IMR-90 (cell line): ENCODE results near the gene L3MBTL4. TPM values are rescaled to one million over a fixed set of nuclear protein-coding genes. Genes with fewer than 3 reads are reported as not detected.

Source experiments
- ATAC-seq: fragments of 200-7000 bp; cut with Tn5 transposase; 2 replicates; pipeline ENCODE4 v1.9.1; 2020; ENCODE audit warnings: low read depth, mild to moderate bottlenecking, moderate library complexity
- BruUV-seq: library from RNA; stranded (reverse); fragments of 400-500 nt; replicated peaks from 2 replicates; lab custom pipeline; 2021; lab: Mats Ljungman, UMichigan
- CTCF ChIA-PET: fragments of 300-600 bp; formaldehyde crosslinking; extraction: SDS; loops from one replicate; lab custom pipeline; 2021; ENCODE audit warnings: antibody characterized with exemption; lab: Yijun Ruan, JAX
- POLR2A ChIA-PET: fragments of 300-600 bp; sonication (Branson Sonifier 250); formaldehyde crosslinking; loops from one replicate; lab custom pipeline; 2022; ENCODE audit warnings: antibody characterized with exemption; ENCODE audit not compliant: unreplicated experiment; lab: Charles Lee
- DNase-seq: peaks from one replicate; pipeline ENCODE4 v3.0.0; 2013
- H2AFZ ChIP-seq: replicated peaks from 2 replicates; pipeline ENCODE3; 2013; ENCODE audit warnings: low read length, mild to moderate bottlenecking; ENCODE audit not compliant: poor library complexity
- H2AK5ac ChIP-seq: 2 replicates; pipeline ENCODE4 v1.6.1; 2013; ENCODE audit warnings: low read depth, low read length, inconsistent platforms
- H2AK9ac ChIP-seq: replicated peaks from 2 replicates; pipeline ENCODE3; 2013; ENCODE audit warnings: mild to moderate bottlenecking, low read depth, low read length, moderate library complexity; ENCODE audit not compliant: poor library complexity
- H2BK120ac ChIP-seq: 2 replicates; pipeline ENCODE4 v1.6.1; 2013; ENCODE audit warnings: low read depth, low read length, inconsistent platforms
- H2BK15ac ChIP-seq: 3 replicates; pipeline ENCODE4 v1.6.1; 2013; ENCODE audit warnings: low read depth, low read length, inconsistent platforms
- H2BK20ac ChIP-seq: 2 replicates; pipeline ENCODE4 v1.6.1; 2013; ENCODE audit warnings: low read depth, mild to moderate bottlenecking, inconsistent platforms, low read length, moderate library complexity
- H2BK5ac ChIP-seq: 2 replicates; pipeline ENCODE4 v1.6.1; 2013; ENCODE audit warnings: mild to moderate bottlenecking, low read depth, low read length, inconsistent platforms; ENCODE audit not compliant: poor library complexity, severe bottlenecking
- H3K14ac ChIP-seq: replicated peaks from 2 replicates; pipeline ENCODE4 v1.6.1; 2013; ENCODE audit warnings: low read depth, low read length, inconsistent platforms
- H3K18ac ChIP-seq: 2 replicates; pipeline ENCODE4 v1.6.1; 2013; ENCODE audit warnings: low read depth, low read length, control low read depth
- H3K23ac ChIP-seq: 2 replicates; pipeline ENCODE4 v1.6.1; 2013; ENCODE audit warnings: low read depth, low read length, inconsistent platforms
- H3K27ac ChIP-seq: 2 replicates; pipeline ENCODE4 v1.5.1; 2013; ENCODE audit warnings: mild to moderate bottlenecking, control low read depth, low read length; ENCODE audit not compliant: insufficient read depth
- H3K27me3 ChIP-seq: 2 replicates; pipeline ENCODE4 v1.6.1; 2013; ENCODE audit warnings: low read length; ENCODE audit not compliant: control insufficient read depth, insufficient read depth
- H3K36me3 ChIP-seq: 2 replicates; pipeline ENCODE4 v1.6.1; 2013; ENCODE audit warnings: low read length, mixed read lengths; ENCODE audit not compliant: control insufficient read depth, insufficient read depth
- H3K4ac ChIP-seq: 2 replicates; pipeline ENCODE4 v1.6.1; 2013; ENCODE audit warnings: low read depth, low read length, inconsistent platforms
- H3K4me1 ChIP-seq: 2 replicates; pipeline ENCODE4 v1.6.1; 2013; ENCODE audit warnings: low read length, mixed read lengths; ENCODE audit not compliant: control insufficient read depth, insufficient read depth
- H3K4me2 ChIP-seq: 2 replicates; pipeline ENCODE4 v1.6.1; 2013; ENCODE audit warnings: low read depth, mild to moderate bottlenecking, control low read depth, low read length, moderate library complexity
- H3K4me3 ChIP-seq: 2 replicates; pipeline ENCODE4 v1.5.1; 2013; ENCODE audit warnings: low read depth, mild to moderate bottlenecking, control low read depth, low read length, moderate library complexity; ENCODE audit not compliant: insufficient read depth
- H3K56ac ChIP-seq: 2 replicates; pipeline ENCODE4 v1.6.1; 2013; ENCODE audit warnings: low read length, inconsistent platforms; ENCODE audit not compliant: insufficient read depth; ENCODE audit errors: extremely low read depth
- H3K79me1 ChIP-seq, 2 experiments: 2 replicates each; pipeline ENCODE4 v1.6.1; 2013; ENCODE audit warnings: low read length in 2 of 2, inconsistent platforms in 1 of 2, low read depth in 1 of 2
- H3K9ac ChIP-seq: 2 replicates; pipeline ENCODE4 v1.6.1; 2013; ENCODE audit warnings: low read depth, low read length, control low read depth
- H3K9me1 ChIP-seq: 2 replicates; pipeline ENCODE4 v1.6.1; 2013; ENCODE audit warnings: low read length, inconsistent platforms; ENCODE audit not compliant: insufficient read depth
- H3K9me3 ChIP-seq: 2 replicates; pipeline ENCODE4 v1.6.1; 2013; ENCODE audit warnings: low read length; ENCODE audit not compliant: control insufficient read depth, insufficient read depth
- H4K20me1 ChIP-seq: 2 replicates; pipeline ENCODE4 v1.6.1; 2013; ENCODE audit warnings: low read length, inconsistent platforms; ENCODE audit not compliant: insufficient read depth
- H4K5ac ChIP-seq: 2 replicates; pipeline ENCODE4 v1.6.1; 2013; ENCODE audit warnings: mild to moderate bottlenecking, low read depth, low read length, control low read depth
- H4K8ac ChIP-seq, 2 experiments: 2 replicates each; pipeline ENCODE4 v1.6.1; 2013; ENCODE audit warnings: low read depth in 2 of 2, low read length in 2 of 2, control low read depth in 1 of 2, inconsistent platforms in 1 of 2
- H4K91ac ChIP-seq: 2 replicates; pipeline ENCODE4 v1.6.1; 2013; ENCODE audit warnings: low read depth, low read length, inconsistent platforms; ENCODE audit not compliant: insufficient read depth
- BHLHE40 ChIP-seq: fragments of 150-350 bp; IDR thresholded peaks from 2 replicates; pipeline ENCODE4 v1.6.1; 2016; ENCODE audit warnings: mild to moderate bottlenecking, low read depth, low read length
- CEBPB ChIP-seq: IDR thresholded peaks from 2 replicates; pipeline ENCODE4 v1.6.1; 2012; ENCODE audit warnings: low read depth, low read length, improper control_type of control experiment
- CHD1 ChIP-seq: IDR thresholded peaks from 2 replicates; pipeline ENCODE4 v1.6.1; 2012; ENCODE audit warnings: low read depth, low read length, improper control_type of control experiment
- CTCF ChIP-seq: conservative IDR thresholded peaks from 2 replicates; pipeline ENCODE4 v1.5.1; 2012; ENCODE audit warnings: mild to moderate bottlenecking, low read depth, low read length, improper control_type of control experiment
- ELK1 ChIP-seq: fragments of 150-350 bp; IDR thresholded peaks from 2 replicates; pipeline ENCODE4 v1.6.1; 2016; ENCODE audit warnings: low read depth, mild to moderate bottlenecking, low read length, moderate library complexity, borderline replicate concordance
- FOS ChIP-seq: fragments of 150-350 bp; IDR thresholded peaks from 2 replicates; pipeline ENCODE4 v1.6.1; 2016; ENCODE audit warnings: low read depth, low read length
- MAFK ChIP-seq: IDR thresholded peaks from 2 replicates; pipeline ENCODE4 v1.6.1; 2012; ENCODE audit warnings: low read depth, low read length, improper control_type of control experiment
- MAZ ChIP-seq: IDR thresholded peaks from 2 replicates; pipeline ENCODE4 v1.6.1; 2012; ENCODE audit warnings: low read depth, mild to moderate bottlenecking, low read length, improper control_type of control experiment, moderate library complexity, borderline replicate concordance
- MXI1 ChIP-seq: IDR thresholded peaks from 2 replicates; pipeline ENCODE4 v1.6.1; 2012; ENCODE audit warnings: low read depth, mild to moderate bottlenecking, low read length, moderate library complexity, borderline replicate concordance
- NFE2L2 ChIP-seq: fragments of 150-350 bp; IDR thresholded peaks from 2 replicates; pipeline ENCODE4 v1.6.1; 2016; ENCODE audit warnings: low read depth, mild to moderate bottlenecking, low read length
- POLR2A ChIP-seq: IDR thresholded peaks from 2 replicates; pipeline ENCODE4 v1.6.1; 2012; ENCODE audit warnings: mild to moderate bottlenecking, low read depth, low read length
- RAD21 ChIP-seq: IDR thresholded peaks from 2 replicates; pipeline ENCODE4 v1.6.1; 2012; ENCODE audit warnings: low read length, improper control_type of control experiment
- RCOR1 ChIP-seq: IDR thresholded peaks from 2 replicates; pipeline ENCODE4 v1.6.1; 2012; ENCODE audit warnings: mild to moderate bottlenecking, low read length, improper control_type of control experiment; ENCODE audit not compliant: insufficient replicate concordance
- RFX5 ChIP-seq: IDR thresholded peaks from 2 replicates; pipeline ENCODE4 v1.8.0; 2012; ENCODE audit warnings: low read depth, mild to moderate bottlenecking, low read length, moderate library complexity
- SMC3 ChIP-seq: fragments of 150-350 bp; IDR thresholded peaks from 2 replicates; pipeline ENCODE4 v1.6.1; 2016; ENCODE audit warnings: low read depth, mild to moderate bottlenecking, antibody characterized with exemption, low read length, moderate library complexity
- USF2 ChIP-seq: fragments of 150-350 bp; IDR thresholded peaks from 2 replicates; pipeline ENCODE4 v1.6.1; 2017; ENCODE audit warnings: mild to moderate bottlenecking, antibody characterized with exemption, low read length, low read depth
- WGBS, 2 experiments: methylation state at CpG; one replicate each; pipeline versions ENCODE4 v1.1.5 to v1.1.7; 2013; ENCODE audit warnings: missing lambda C conversion rate in 2 of 2; ENCODE audit not compliant: insufficient read length in 1 of 2; ENCODE audit errors: extremely low coverage in 2 of 2; 5-methylcytosine and 5-hydroxymethylcytosine counted together
- dilution Hi-C: fragments of 300-500 bp; cut with HindIII; formaldehyde crosslinking; loops from one replicate; pipeline ENCODE4 v1.14.3; 2018; ENCODE audit warnings: low sequenced_read_pairs; ENCODE audit not compliant: unreplicated experiment
- in situ Hi-C: fragments of 300-500 bp; cut with MboI; formaldehyde crosslinking; loops from 3 replicates; pipeline ENCODE4 v1.14.3; 2019; ENCODE audit warnings: low sequenced_read_pairs, inconsistent platforms, mixed read lengths
- intact Hi-C: fragments of 100-400 bp; cut with micrococcal nuclease; formaldehyde crosslinking; loops from 2 replicates; pipeline ENCODE4 v1.10.0; 2022
- polyA plus RNA-seq, 3 experiments: library from polyadenylated mRNA; depleted of rRNA; stranded (reverse); fragments of >200 nt; gene quantifications; 2 replicates each; pipeline ENCODE4 v1.2.3, GENCODE V29; 2012; ENCODE audit warnings: low replicate concordance in 1 of 3
- total RNA-seq: library from RNA; depleted of rRNA; stranded (reverse); fragments of >200 nt; gene quantifications from 2 replicates; pipeline ENCODE4 v1.2.3, GENCODE V29; 2012

L3MBTL4 gene
- total and polyA plus RNA-seq, 2 of the 4 experiments (the other 2 are of a cell fraction): under 0.01 to 0.02 TPM

GRCh38 chr18:6194640-6195039 lies 220.1 kb downstream of the L3MBTL4 start:
- Histone ChIP-seq H3K27ac (no peak overlapping the region), H3K4me2 (no peak overlapping the region), H4K91ac (no peak overlapping the region), H2AFZ (no peak overlapping the region), H3K4ac (no peak overlapping the region), H3K56ac (no peak overlapping the region), H2AK9ac (no peak overlapping the region), H3K18ac (no peak overlapping the region), H3K9me1 (no peaks in the 10 kb centered on the region), H3K27me3 (peaks cover 3% of the 10 kb centered on the region), H4K20me1 (no peaks in the 10 kb centered on the region), H3K9ac (no peak overlapping the region), H2AK5ac (no peak overlapping the region), H2BK5ac (no peak overlapping the region), H3K79me1 (no peaks in the 10 kb centered on the region), H3K36me3 (no peaks in the 10 kb centered on the region), H4K5ac (no peak overlapping the region), H3K4me3 (no peak overlapping the region), H3K4me1 (no peaks in the 10 kb centered on the region), H3K9me3 (no peaks in the 10 kb centered on the region), H2BK15ac (no peak overlapping the region), H3K14ac (no peak overlapping the region; the same call in 1 of the 2 replicates), H2BK120ac (no peak overlapping the region), H3K23ac (no peak overlapping the region), H4K8ac (no peak overlapping the region), H2BK20ac (no peak overlapping the region)
- CTCF ChIA-PET: no interaction called here
- no CpG with 5 or more reads among the region's 2 CpGs for WGBS, 2 experiments
- no peak for DNase-seq
- intact Hi-C loops: no loop called here
- in situ Hi-C loops: no loop called here
- TF ChIP-seq MXI1 (no peak), POLR2A (no peak), CEBPB (no peak), NFE2L2 (no peak), BHLHE40 (no peak), RAD21 (no peak), RCOR1 (no peak), RFX5 (no peak), MAFK (no peak), FOS (no peak), SMC3 (no peak), MAZ (no peak), CHD1 (no peak), USF2 (no peak), ELK1 (no peak), CTCF (no peak)
- POLR2A ChIA-PET: no interaction called here
- ATAC-seq: no peak
- dilution Hi-C loops: no loop called here
- no TSS peak for BruUV-seq
